H1 (cell line): Measurements from ENCODE around the gene CRACDL. TPM values are rescaled to one million over a fixed set of nuclear protein-coding genes. Genes with fewer than 3 reads are reported as not detected.

Experiments
- CTCF ChIA-PET: fragments of 300-600 bp; sonication (Branson Sonifier 250); formaldehyde crosslinking; loops from one replicate; lab custom pipeline; 2021; ENCODE audit not compliant: partially characterized antibody; lab: Charles Lee
- POLR2A ChIA-PET: fragments of 300-600 bp; sonication (Branson Sonifier 250); formaldehyde crosslinking; loops from one replicate; lab custom pipeline; 2021; ENCODE audit warnings: inconsistent platforms; ENCODE audit not compliant: partially characterized antibody; lab: Charles Lee
- DNase-seq, 2 experiments: peaks; one replicate each; pipeline versions ENCODE4 v3.0.0 to v3.0.0-alpha.2; 2010 to 2022; ENCODE audit warnings: low spot score in 2 of 2, low read depth in 1 of 2, mixed read lengths in 1 of 2
- FAIRE-seq: peaks from 2 replicates; lab custom pipeline; 2011; peaks lifted over from hg19 to GRCh38; lab: Jason Lieb, UNC
- H2AFZ ChIP-seq: 2 replicates; pipeline ENCODE4 v1.8.1; 2012; ENCODE audit warnings: low read length, inconsistent platforms
- H2AK5ac ChIP-seq: 2 replicates; pipeline ENCODE4 v1.6.1; 2013; ENCODE audit warnings: low read depth, low read length
- H2BK120ac ChIP-seq: replicated peaks from 2 replicates; pipeline ENCODE3; 2013; ENCODE audit warnings: low read depth, low read length, inconsistent platforms
- H2BK12ac ChIP-seq: 2 replicates; pipeline ENCODE4 v1.6.1; 2013; ENCODE audit warnings: low read depth, low read length
- H2BK15ac ChIP-seq: 2 replicates; pipeline ENCODE4 v1.6.1; 2013; ENCODE audit warnings: low read length
- H2BK20ac ChIP-seq: 2 replicates; pipeline ENCODE4 v1.6.1; 2013; ENCODE audit warnings: low read length
- H2BK5ac ChIP-seq: 2 replicates; pipeline ENCODE4 v1.6.1; 2013; ENCODE audit warnings: low read depth, low read length
- H3K14ac ChIP-seq: 2 replicates; pipeline ENCODE4 v1.6.1; 2013; ENCODE audit warnings: inconsistent platforms; ENCODE audit not compliant: insufficient read length
- H3K18ac ChIP-seq: 2 replicates; pipeline ENCODE4 v1.6.1; 2013; ENCODE audit warnings: low read length; ENCODE audit errors: extremely low read depth
- H3K23ac ChIP-seq: 2 replicates; pipeline ENCODE4 v1.6.1; 2013; ENCODE audit warnings: inconsistent platforms; ENCODE audit not compliant: insufficient read length
- H3K23me2 ChIP-seq: 2 replicates; pipeline ENCODE4 v1.6.1; 2013; ENCODE audit warnings: low read depth, low read length
- H3K27ac ChIP-seq: 2 replicates; pipeline ENCODE4 v1.6.1; 2011; ENCODE audit warnings: low read depth, low read length, inconsistent platforms
- H3K27me3 ChIP-seq, 4 experiments: replicated peaks in 1 of 4; 1 replicate in 1 of 4; 2 replicates in 3 of 4; pipeline versions ENCODE4 v1.6.1 to v1.8.1; 2011 to 2013; ENCODE audit warnings: low read length in 3 of 4, mild to moderate bottlenecking in 3 of 4, inconsistent platforms in 2 of 4, mixed read lengths in 2 of 4, moderate library complexity in 1 of 4; ENCODE audit not compliant: control insufficient read depth in 3 of 4, insufficient read depth in 3 of 4; ENCODE audit errors: extremely low read depth in 1 of 4
- H3K36me3 ChIP-seq, 4 experiments: 2 replicates each; pipeline versions ENCODE4 v1.6.1 to v1.8.1; 2011 to 2013; ENCODE audit warnings: mild to moderate bottlenecking in 4 of 4, low read length in 3 of 4, moderate library complexity in 2 of 4, control low read depth in 1 of 4, inconsistent platforms in 1 of 4; ENCODE audit not compliant: insufficient read depth in 4 of 4, control insufficient read depth in 2 of 4
- H3K4ac ChIP-seq: replicated peaks from 2 replicates; pipeline ENCODE3; 2013; ENCODE audit warnings: low read length, low read depth, mixed read lengths, inconsistent platforms; ENCODE audit not compliant: insufficient read length
- H3K4me1 ChIP-seq, 4 experiments: replicated peaks in 1 of 4; 1 replicate in 1 of 4; 2 replicates in 3 of 4; pipeline versions ENCODE4 v1.6.1 to v1.8.1; 2011 to 2013; ENCODE audit warnings: low read length in 3 of 4, inconsistent platforms in 2 of 4, mixed read lengths in 1 of 4; ENCODE audit not compliant: insufficient read depth in 4 of 4, control insufficient read depth in 3 of 4
- H3K4me2 ChIP-seq, 2 experiments: 2 replicates each; pipeline versions ENCODE4 v1.6.1 to v1.8.1; 2011 to 2013; ENCODE audit warnings: low read depth in 2 of 2, low read length in 2 of 2, control low read depth in 1 of 2, inconsistent platforms in 1 of 2, mild to moderate bottlenecking in 1 of 2; ENCODE audit not compliant: insufficient read depth in 1 of 2
- H3K4me3 ChIP-seq, 4 experiments: fragments of 200-600, 300-600 bp in 1 of 4; sonication (generic), shearing (Covaris generic), sonication (Bioruptor Twin) in 1 of 4; 2 replicates each; pipeline versions ENCODE4 v1.5.1 to v1.8.1; 2011 to 2016; ENCODE audit warnings: low read length in 4 of 4, low read depth in 3 of 4, control low read depth in 2 of 4, inconsistent platforms in 2 of 4, mild to moderate bottlenecking in 2 of 4, mixed read lengths in 1 of 4, moderate library complexity in 1 of 4; ENCODE audit not compliant: insufficient read depth in 2 of 4; ENCODE audit errors: extremely low read depth in 1 of 4
- H3K56ac ChIP-seq: replicated peaks from 2 replicates; pipeline ENCODE3; 2013; ENCODE audit warnings: low read depth, mild to moderate bottlenecking, mixed read lengths, low read length, inconsistent platforms; ENCODE audit not compliant: insufficient read length
- H3K79me1 ChIP-seq: 2 replicates; pipeline ENCODE4 v1.6.1; 2013; ENCODE audit warnings: low read depth, low read length, control low read depth
- H3K79me2 ChIP-seq, 2 experiments: 2 replicates each; pipeline versions ENCODE4 v1.6.1 to v1.8.1; 2012 to 2013; ENCODE audit warnings: low read length in 2 of 2, mild to moderate bottlenecking in 2 of 2, inconsistent platforms in 1 of 2; ENCODE audit not compliant: insufficient read depth in 2 of 2, control insufficient read depth in 1 of 2
- H3K9ac ChIP-seq, 4 experiments: replicated peaks in 1 of 4; 1 replicate in 1 of 4; 2 replicates in 3 of 4; pipeline versions ENCODE4 v1.6.1 to v1.8.1; 2011 to 2013; ENCODE audit warnings: low read depth in 3 of 4, low read length in 3 of 4, control low read depth in 2 of 4, mild to moderate bottlenecking in 2 of 4, moderate library complexity in 2 of 4, inconsistent platforms in 1 of 4; ENCODE audit errors: extremely low read depth in 1 of 4
- H3K9me3 ChIP-seq, 2 experiments: 2 replicates each; pipeline versions ENCODE4 v1.6.1 to v1.8.1; 2012 to 2013; ENCODE audit warnings: mild to moderate bottlenecking in 2 of 2, moderate library complexity in 2 of 2, control low read depth in 1 of 2, inconsistent platforms in 1 of 2, low read depth in 1 of 2, low read length in 1 of 2, mixed read lengths in 1 of 2; ENCODE audit not compliant: insufficient read depth in 2 of 2
- H4K20me1 ChIP-seq, 2 experiments: replicated peaks in 1 of 2; 2 replicates each; pipeline versions ENCODE3 to v1.8.1; 2011 to 2013; ENCODE audit warnings: inconsistent platforms in 2 of 2, low read length in 2 of 2, mild to moderate bottlenecking in 1 of 2; ENCODE audit not compliant: insufficient read depth in 2 of 2, control insufficient read depth in 1 of 2
- H4K5ac ChIP-seq: 2 replicates; pipeline ENCODE4 v1.6.1; 2013; ENCODE audit warnings: low read length, low read depth, mixed read lengths, inconsistent platforms; ENCODE audit not compliant: insufficient read length
- H4K8ac ChIP-seq: 2 replicates; pipeline ENCODE4 v1.8.0; 2013; ENCODE audit warnings: mild to moderate bottlenecking, moderate library complexity, low read length, inconsistent platforms; ENCODE audit not compliant: insufficient read depth; ENCODE audit errors: extremely low read depth
- H4K91ac ChIP-seq: replicated peaks from 2 replicates; pipeline ENCODE3; 2013; ENCODE audit warnings: low read length, mixed read lengths, inconsistent platforms; ENCODE audit not compliant: insufficient read length
- ASH2L ChIP-seq: fragments of 200-600, 300-600 bp; sonication (generic); IDR thresholded peaks from one replicate; pipeline ENCODE4 v1.7.1; 2017; ENCODE audit warnings: low read length
- CREB1 ChIP-seq: IDR thresholded peaks from 2 replicates; pipeline ENCODE4 v1.6.1; 2012; ENCODE audit warnings: inconsistent platforms
- EZH2 ChIP-seq: fragments of 200-600 bp; sonication (generic); IDR thresholded peaks from 2 replicates; pipeline ENCODE4 v1.7.1; 2012; ENCODE audit warnings: low read depth, mild to moderate bottlenecking, moderate library complexity, low read length, inconsistent platforms; ENCODE audit not compliant: severe bottlenecking
- HDAC6 ChIP-seq: IDR thresholded peaks from one replicate; pipeline ENCODE4 v1.7.1; 2012; ENCODE audit warnings: low read depth, mild to moderate bottlenecking, inconsistent platforms, low read length, moderate library complexity
- MAFK ChIP-seq: IDR thresholded peaks from 2 replicates; pipeline ENCODE4 v1.6.1; 2012; ENCODE audit warnings: low read depth, mild to moderate bottlenecking, improper control_type of control experiment, low read length
- PHF8 ChIP-seq: fragments of 200-600 bp; sonication (generic); conservative IDR thresholded peaks from 2 replicates; pipeline ENCODE4 v1.7.1; 2012; ENCODE audit warnings: low read depth, mild to moderate bottlenecking, inconsistent platforms, low read length, moderate library complexity
- POLR2AphosphoS5 ChIP-seq: IDR thresholded peaks from 2 replicates; pipeline ENCODE4 v1.6.1; 2011; ENCODE audit warnings: low read depth, low read length
- RAD21 ChIP-seq, 2 experiments: IDR thresholded peaks in 1 of 2; conservative IDR thresholded peaks in 1 of 2; 2 replicates each; pipeline ENCODE4 v1.6.1; 2011; ENCODE audit warnings: low read depth in 2 of 2, low read length in 2 of 2, improper control_type of control experiment in 1 of 2, inconsistent platforms in 1 of 2, mild to moderate bottlenecking in 1 of 2, moderate library complexity in 1 of 2
- RBBP5 ChIP-seq: IDR thresholded peaks from 2 replicates; pipeline ENCODE4 v1.7.1; 2012; ENCODE audit warnings: low read depth, mild to moderate bottlenecking, inconsistent platforms, low read length, moderate library complexity, borderline replicate concordance
- RFX5 ChIP-seq: IDR thresholded peaks from 2 replicates; pipeline ENCODE4 v1.6.1; 2011; ENCODE audit warnings: low read depth, low read length, improper control_type of control experiment, borderline replicate concordance
- SIN3A ChIP-seq, 2 experiments: IDR thresholded peaks in 1 of 2; conservative IDR thresholded peaks in 1 of 2; 2 replicates each; pipeline ENCODE4 v1.6.1; 2011 to 2012; ENCODE audit warnings: low read length in 2 of 2, improper control_type of control experiment in 1 of 2, low read depth in 1 of 2, mild to moderate bottlenecking in 1 of 2
- SRF ChIP-seq: IDR thresholded peaks from 2 replicates; pipeline ENCODE4 v1.6.1; 2011; ENCODE audit warnings: mild to moderate bottlenecking, low read depth, low read length, moderate library complexity
- TBP ChIP-seq: IDR thresholded peaks from 2 replicates; pipeline ENCODE4 v1.6.1; 2011; ENCODE audit warnings: low read depth, low read length, improper control_type of control experiment
- YY1 ChIP-seq: IDR thresholded peaks from 2 replicates; pipeline ENCODE4 v1.6.1; 2011; ENCODE audit warnings: low read depth, mild to moderate bottlenecking, low read length
- WGBS, 2 experiments: shearing (Covaris generic) in 1 of 2; methylation state at CpG; one replicate each; pipeline versions ENCODE4 v1.1.6 to v1.1.7; 2013 to 2015; ENCODE audit warnings: low lambda C conversion rate in 2 of 2, mixed read lengths in 2 of 2, inconsistent platforms in 1 of 2, low coverage in 1 of 2, missing lambda C conversion rate in 1 of 2; ENCODE audit not compliant: insufficient replicate concordance in 2 of 2, insufficient coverage in 1 of 2, insufficient read length in 1 of 2; ENCODE audit errors: extremely low coverage in 1 of 2, missing lambda C conversion rate in 1 of 2; 5-methylcytosine and 5-hydroxymethylcytosine counted together
- polyA plus RNA-seq, 7 experiments: library from polyadenylated mRNA; depleted of rRNA in 3 of 7; stranded (reverse) in 5 of 7; unstranded in 2 of 7; fragments of >200 nt in 5 of 7; fragments of 200-250 nt in 2 of 7; gene quantifications; 1 replicate in 5 of 7; 2 replicates in 1 of 7; 4 replicates in 1 of 7; pipeline versions ENCODE4 v1.2.1 to v1.2.3, GENCODE V29; 2011 to 2013; ENCODE audit warnings: missing spikeins in 2 of 7, mixed read lengths in 2 of 7
- total RNA-seq: library from RNA; stranded (reverse); fragmentation: NEBNext Ultra II Directional; extraction: Animal tissue kit (Norgen Biotek cat#: 25700); gene quantifications from 2 replicates; pipeline ENCODE4 v1.2.1, GENCODE V29; 2021

The CRACDL gene
- total and polyA plus RNA-seq, 2 of the 8 experiments (the other 6 are each of a cell fraction or from before 2014, with no cell fraction given) = 0.07 to 0.38 TPM

DNA sequence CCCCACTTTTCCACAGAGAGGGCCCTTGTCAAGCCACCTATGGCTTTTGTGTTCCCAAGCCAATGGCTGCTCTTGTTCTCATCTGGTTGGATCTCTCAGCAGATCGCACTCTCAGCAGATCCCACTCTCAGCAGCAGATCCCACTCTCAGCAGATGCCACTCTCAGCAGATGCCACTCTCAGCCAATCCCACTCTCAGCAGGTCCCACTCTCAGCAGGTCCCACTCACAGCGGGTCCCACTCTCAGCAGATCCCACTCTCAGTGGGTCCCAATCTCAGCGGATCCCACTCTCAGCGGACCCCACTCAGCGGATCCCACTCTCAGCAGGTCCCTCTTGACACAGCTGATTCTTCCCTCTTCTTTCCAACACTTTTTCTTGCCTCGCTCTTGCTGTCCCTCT, 145.8 kb downstream of the CRACDL start:
- DNase-seq (no peak), FAIRE-seq (no peak)
- Histone ChIP-seq H4K20me1 (no peaks in the 10 kb centered on the region), H2AK5ac (no peak overlapping the region), H3K4me3 (no peak overlapping the region), H3K9me3 (no peaks in the 10 kb centered on the region), H4K5ac (no peak overlapping the region), H3K4me2 (no peak overlapping the region), H3K23ac (no peak overlapping the region), H3K27ac (no peak overlapping the region), H2BK5ac (no peak overlapping the region), H3K23me2 (no peaks in the 10 kb centered on the region), H2BK20ac (no peak overlapping the region), H2BK12ac (no peak overlapping the region), H2BK120ac (no peak overlapping the region), H3K56ac (no peak overlapping the region), H3K79me2 (no peaks in the 10 kb centered on the region), H3K4ac (no peak overlapping the region), H3K27me3 (no peaks in the 10 kb centered on the region), H2BK15ac (no peak overlapping the region), H4K8ac (no peak overlapping the region), H3K36me3 (no peaks in the 10 kb centered on the region), H2AFZ (no peak overlapping the region), H3K9ac (no peak overlapping the region), H3K18ac (no peak overlapping the region), H3K4me1 (no peaks in the 10 kb centered on the region), H3K14ac (no peak overlapping the region), H4K91ac (no peak overlapping the region), H3K79me1 (no peaks in the 10 kb centered on the region; the same call in 1 of the 2 replicates)
- POLR2A ChIA-PET = no interaction called here
- CTCF ChIA-PET = interaction anchor here (0.6 to 1.7 kb wide), 4 partner anchors 11 to 141 kb away, joined by 3 to 5 read pairs (median 4); no protein-coding TSS in a partner anchor
- WGBS, 2 experiments = 93% methylated on average over 6 of the region's 6 CpGs; no CpG with 5 or more reads in 1 of the 2 experiments
- TF ChIP-seq RAD21 (IDR thresholded peaks at IDR 0.05 in 1 of 2, conservative IDR thresholded peaks at IDR 0.05 in 1 of 2; ENCODE audit: low read depth in 2 of 2, low read length in 2 of 2) (no peak), EZH2 (no peak), SIN3A (conservative IDR thresholded peaks at IDR 0.05 in 1 of 2, IDR thresholded peaks at IDR 0.05 in 1 of 2; ENCODE audit: low read depth in 1 of 2, low read length in 2 of 2) (no peak), MAFK (no peak), YY1 (no peak), TBP (no peak), ASH2L (no peak), SRF (no peak), HDAC6 (no peak), POLR2AphosphoS5 (no peak), RBBP5 (no peak), CREB1 (no peak), PHF8 (no peak), RFX5 (no peak)
